IMR-90 (cell line): ENCODE results near the gene FAM98B. TPM values are rescaled to one million over a fixed set of nuclear protein-coding genes. Genes with fewer than 3 reads are reported as not detected.

ENCODE experiments used
- ATAC-seq: fragments of 200-7000 bp; cut with Tn5 transposase; 2 replicates; pipeline ENCODE4 v1.9.1; 2020; ENCODE audit warnings: low read depth, mild to moderate bottlenecking, moderate library complexity
- BruUV-seq: library from RNA; stranded (reverse); fragments of 400-500 nt; replicated peaks from 2 replicates; lab custom pipeline; 2021; lab: Mats Ljungman, UMichigan
- CTCF ChIA-PET: fragments of 300-600 bp; formaldehyde crosslinking; extraction: SDS; loops from one replicate; lab custom pipeline; 2021; ENCODE audit warnings: antibody characterized with exemption; lab: Yijun Ruan, JAX
- POLR2A ChIA-PET: fragments of 300-600 bp; sonication (Branson Sonifier 250); formaldehyde crosslinking; loops from one replicate; lab custom pipeline; 2022; ENCODE audit warnings: antibody characterized with exemption; ENCODE audit not compliant: unreplicated experiment; lab: Charles Lee
- DNase-seq: peaks from one replicate; pipeline ENCODE4 v3.0.0; 2013
- H2AFZ ChIP-seq: replicated peaks from 2 replicates; pipeline ENCODE3; 2013; ENCODE audit warnings: low read length, mild to moderate bottlenecking; ENCODE audit not compliant: poor library complexity
- H2AK5ac ChIP-seq: 2 replicates; pipeline ENCODE4 v1.6.1; 2013; ENCODE audit warnings: low read depth, low read length, inconsistent platforms
- H2AK9ac ChIP-seq: replicated peaks from 2 replicates; pipeline ENCODE3; 2013; ENCODE audit warnings: mild to moderate bottlenecking, low read depth, low read length, moderate library complexity; ENCODE audit not compliant: poor library complexity
- H2BK120ac ChIP-seq: 2 replicates; pipeline ENCODE4 v1.6.1; 2013; ENCODE audit warnings: low read depth, low read length, inconsistent platforms
- H2BK15ac ChIP-seq: 3 replicates; pipeline ENCODE4 v1.6.1; 2013; ENCODE audit warnings: low read depth, low read length, inconsistent platforms
- H2BK20ac ChIP-seq: 2 replicates; pipeline ENCODE4 v1.6.1; 2013; ENCODE audit warnings: low read depth, mild to moderate bottlenecking, inconsistent platforms, low read length, moderate library complexity
- H2BK5ac ChIP-seq: 2 replicates; pipeline ENCODE4 v1.6.1; 2013; ENCODE audit warnings: mild to moderate bottlenecking, low read depth, low read length, inconsistent platforms; ENCODE audit not compliant: poor library complexity, severe bottlenecking
- H3K14ac ChIP-seq: replicated peaks from 2 replicates; pipeline ENCODE4 v1.6.1; 2013; ENCODE audit warnings: low read depth, low read length, inconsistent platforms
- H3K18ac ChIP-seq: 2 replicates; pipeline ENCODE4 v1.6.1; 2013; ENCODE audit warnings: low read depth, low read length, control low read depth
- H3K23ac ChIP-seq: 2 replicates; pipeline ENCODE4 v1.6.1; 2013; ENCODE audit warnings: low read depth, low read length, inconsistent platforms
- H3K27ac ChIP-seq: 2 replicates; pipeline ENCODE4 v1.5.1; 2013; ENCODE audit warnings: mild to moderate bottlenecking, control low read depth, low read length; ENCODE audit not compliant: insufficient read depth
- H3K27me3 ChIP-seq: 2 replicates; pipeline ENCODE4 v1.6.1; 2013; ENCODE audit warnings: low read length; ENCODE audit not compliant: control insufficient read depth, insufficient read depth
- H3K36me3 ChIP-seq: 2 replicates; pipeline ENCODE4 v1.6.1; 2013; ENCODE audit warnings: low read length, mixed read lengths; ENCODE audit not compliant: control insufficient read depth, insufficient read depth
- H3K4ac ChIP-seq: 2 replicates; pipeline ENCODE4 v1.6.1; 2013; ENCODE audit warnings: low read depth, low read length, inconsistent platforms
- H3K4me1 ChIP-seq: 2 replicates; pipeline ENCODE4 v1.6.1; 2013; ENCODE audit warnings: low read length, mixed read lengths; ENCODE audit not compliant: control insufficient read depth, insufficient read depth
- H3K4me2 ChIP-seq: 2 replicates; pipeline ENCODE4 v1.6.1; 2013; ENCODE audit warnings: low read depth, mild to moderate bottlenecking, control low read depth, low read length, moderate library complexity
- H3K4me3 ChIP-seq: 2 replicates; pipeline ENCODE4 v1.5.1; 2013; ENCODE audit warnings: low read depth, mild to moderate bottlenecking, control low read depth, low read length, moderate library complexity; ENCODE audit not compliant: insufficient read depth
- H3K56ac ChIP-seq: 2 replicates; pipeline ENCODE4 v1.6.1; 2013; ENCODE audit warnings: low read length, inconsistent platforms; ENCODE audit not compliant: insufficient read depth; ENCODE audit errors: extremely low read depth
- H3K79me1 ChIP-seq, 2 experiments: 2 replicates each; pipeline ENCODE4 v1.6.1; 2013; ENCODE audit warnings: low read length in 2 of 2, inconsistent platforms in 1 of 2, low read depth in 1 of 2
- H3K9ac ChIP-seq: 2 replicates; pipeline ENCODE4 v1.6.1; 2013; ENCODE audit warnings: low read depth, low read length, control low read depth
- H3K9me1 ChIP-seq: 2 replicates; pipeline ENCODE4 v1.6.1; 2013; ENCODE audit warnings: low read length, inconsistent platforms; ENCODE audit not compliant: insufficient read depth
- H3K9me3 ChIP-seq: 2 replicates; pipeline ENCODE4 v1.6.1; 2013; ENCODE audit warnings: low read length; ENCODE audit not compliant: control insufficient read depth, insufficient read depth
- H4K20me1 ChIP-seq: 2 replicates; pipeline ENCODE4 v1.6.1; 2013; ENCODE audit warnings: low read length, inconsistent platforms; ENCODE audit not compliant: insufficient read depth
- H4K5ac ChIP-seq: 2 replicates; pipeline ENCODE4 v1.6.1; 2013; ENCODE audit warnings: mild to moderate bottlenecking, low read depth, low read length, control low read depth
- H4K8ac ChIP-seq, 2 experiments: 2 replicates each; pipeline ENCODE4 v1.6.1; 2013; ENCODE audit warnings: low read depth in 2 of 2, low read length in 2 of 2, control low read depth in 1 of 2, inconsistent platforms in 1 of 2
- H4K91ac ChIP-seq: 2 replicates; pipeline ENCODE4 v1.6.1; 2013; ENCODE audit warnings: low read depth, low read length, inconsistent platforms; ENCODE audit not compliant: insufficient read depth
- BHLHE40 ChIP-seq: fragments of 150-350 bp; IDR thresholded peaks from 2 replicates; pipeline ENCODE4 v1.6.1; 2016; ENCODE audit warnings: mild to moderate bottlenecking, low read depth, low read length
- CEBPB ChIP-seq: IDR thresholded peaks from 2 replicates; pipeline ENCODE4 v1.6.1; 2012; ENCODE audit warnings: low read depth, low read length, improper control_type of control experiment
- CHD1 ChIP-seq: IDR thresholded peaks from 2 replicates; pipeline ENCODE4 v1.6.1; 2012; ENCODE audit warnings: low read depth, low read length, improper control_type of control experiment
- FOS ChIP-seq: fragments of 150-350 bp; IDR thresholded peaks from 2 replicates; pipeline ENCODE4 v1.6.1; 2016; ENCODE audit warnings: low read depth, low read length
- MAFK ChIP-seq: IDR thresholded peaks from 2 replicates; pipeline ENCODE4 v1.6.1; 2012; ENCODE audit warnings: low read depth, low read length, improper control_type of control experiment
- MAZ ChIP-seq: IDR thresholded peaks from 2 replicates; pipeline ENCODE4 v1.6.1; 2012; ENCODE audit warnings: low read depth, mild to moderate bottlenecking, low read length, improper control_type of control experiment, moderate library complexity, borderline replicate concordance
- MXI1 ChIP-seq: IDR thresholded peaks from 2 replicates; pipeline ENCODE4 v1.6.1; 2012; ENCODE audit warnings: low read depth, mild to moderate bottlenecking, low read length, moderate library complexity, borderline replicate concordance
- NFE2L2 ChIP-seq: fragments of 150-350 bp; IDR thresholded peaks from 2 replicates; pipeline ENCODE4 v1.6.1; 2016; ENCODE audit warnings: low read depth, mild to moderate bottlenecking, low read length
- POLR2A ChIP-seq: IDR thresholded peaks from 2 replicates; pipeline ENCODE4 v1.6.1; 2012; ENCODE audit warnings: mild to moderate bottlenecking, low read depth, low read length
- RAD21 ChIP-seq: IDR thresholded peaks from 2 replicates; pipeline ENCODE4 v1.6.1; 2012; ENCODE audit warnings: low read length, improper control_type of control experiment
- RCOR1 ChIP-seq: IDR thresholded peaks from 2 replicates; pipeline ENCODE4 v1.6.1; 2012; ENCODE audit warnings: mild to moderate bottlenecking, low read length, improper control_type of control experiment; ENCODE audit not compliant: insufficient replicate concordance
- RFX5 ChIP-seq: IDR thresholded peaks from 2 replicates; pipeline ENCODE4 v1.8.0; 2012; ENCODE audit warnings: low read depth, mild to moderate bottlenecking, low read length, moderate library complexity
- SMC3 ChIP-seq: fragments of 150-350 bp; IDR thresholded peaks from 2 replicates; pipeline ENCODE4 v1.6.1; 2016; ENCODE audit warnings: low read depth, mild to moderate bottlenecking, antibody characterized with exemption, low read length, moderate library complexity
- WGBS, 2 experiments: methylation state at CpG; one replicate each; pipeline versions ENCODE4 v1.1.5 to v1.1.7; 2013; ENCODE audit warnings: missing lambda C conversion rate in 2 of 2; ENCODE audit not compliant: insufficient read length in 1 of 2; ENCODE audit errors: extremely low coverage in 2 of 2; 5-methylcytosine and 5-hydroxymethylcytosine counted together
- dilution Hi-C: fragments of 300-500 bp; cut with HindIII; formaldehyde crosslinking; loops from one replicate; pipeline ENCODE4 v1.14.3; 2018; ENCODE audit warnings: low sequenced_read_pairs; ENCODE audit not compliant: unreplicated experiment
- in situ Hi-C: fragments of 300-500 bp; cut with MboI; formaldehyde crosslinking; loops from 3 replicates; pipeline ENCODE4 v1.14.3; 2019; ENCODE audit warnings: low sequenced_read_pairs, inconsistent platforms, mixed read lengths
- intact Hi-C: fragments of 100-400 bp; cut with micrococcal nuclease; formaldehyde crosslinking; loops from 2 replicates; pipeline ENCODE4 v1.10.0; 2022
- polyA plus RNA-seq, 3 experiments: library from polyadenylated mRNA; depleted of rRNA; stranded (reverse); fragments of >200 nt; gene quantifications; 2 replicates each; pipeline ENCODE4 v1.2.3, GENCODE V29; 2012; ENCODE audit warnings: low replicate concordance in 1 of 3
- total RNA-seq: library from RNA; depleted of rRNA; stranded (reverse); fragments of >200 nt; gene quantifications from 2 replicates; pipeline ENCODE4 v1.2.3, GENCODE V29; 2012
- TF ChIP-seq, protein P1 (sequence below): fragments of 150-350 bp; IDR thresholded peaks from 2 replicates; pipeline ENCODE4 v1.6.1; 2017; ENCODE audit warnings: mild to moderate bottlenecking, antibody characterized with exemption, low read length, low read depth
- TF ChIP-seq, protein P2 (sequence below): fragments of 150-350 bp; IDR thresholded peaks from 2 replicates; pipeline ENCODE4 v1.6.1; 2016; ENCODE audit warnings: low read depth, mild to moderate bottlenecking, low read length, moderate library complexity, borderline replicate concordance
- TF ChIP-seq, protein P3 (sequence below): conservative IDR thresholded peaks from 2 replicates; pipeline ENCODE4 v1.5.1; 2012; ENCODE audit warnings: mild to moderate bottlenecking, low read depth, low read length, improper control_type of control experiment

The FAM98B gene
- total and polyA plus RNA-seq, 2 of the 4 experiments (the other 2 are of a cell fraction) = 2.7 to 12.2 TPM

DNA sequence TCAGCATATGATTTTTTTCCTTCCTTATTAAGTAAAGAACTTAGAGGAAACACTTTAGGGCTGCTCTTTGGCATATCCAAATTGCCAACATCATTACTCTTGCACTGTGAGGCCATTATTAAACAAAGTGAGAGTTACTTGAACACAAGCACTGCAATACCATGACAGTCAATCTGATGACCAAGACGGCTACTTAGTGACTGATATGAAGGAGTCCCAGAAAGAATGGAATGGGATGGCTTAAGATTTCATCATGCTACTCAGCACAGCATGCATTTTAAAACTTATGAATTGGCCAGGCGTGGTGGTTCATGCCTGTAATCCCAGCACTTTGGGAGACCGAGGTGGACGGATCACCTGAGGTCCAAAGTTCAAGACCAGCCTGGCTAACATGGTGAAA, 55.2 kb downstream of the FAM98B start:
- no peak overlapping the region for H3K4me3 ChIP-seq
- no peak overlapping the region for H3K4ac ChIP-seq
- H4K91ac ChIP-seq = no peak overlapping the region
- no peak overlapping the region; the same call in 1 of the 2 replicates for H3K27ac ChIP-seq
- no peaks in the 10 kb centered on the region for H3K9me1 ChIP-seq
- H2BK120ac ChIP-seq = no peak overlapping the region
- H3K27me3 ChIP-seq = no peaks in the 10 kb centered on the region
- no peak overlapping the region for H2BK20ac ChIP-seq
- no peak overlapping the region for H2BK15ac ChIP-seq
- H2AFZ ChIP-seq = no peak overlapping the region
- H4K8ac ChIP-seq = 0 out of 4 replicates have a peak overlapping the region, but pooled peaks of 1 of the 2 experiments have one; percentile 6
- no peaks in the 10 kb centered on the region for H3K79me1 ChIP-seq
- WGBS, 2 experiments = 95% methylated on average over 3 of the region's 4 CpGs; no CpG with 5 or more reads in 1 of the 2 experiments
- CTCF ChIA-PET = no interaction called here
- H3K14ac ChIP-seq = no peak overlapping the region
- no peak overlapping the region for H4K5ac ChIP-seq
- POLR2A ChIA-PET = no interaction called here
- no peak overlapping the region for H3K56ac ChIP-seq
- no peaks in the 10 kb centered on the region for H4K20me1 ChIP-seq
- no peak overlapping the region for H3K18ac ChIP-seq
- H2AK9ac ChIP-seq = no peak overlapping the region
- no peak overlapping the region for H2AK5ac ChIP-seq
- DNase-seq (no peak), ATAC-seq (peak; percentile 35; the same call in 1 of the 2 replicates)
- intact Hi-C loops = no loop called here
- in situ Hi-C loops = no loop called here
- H3K36me3 ChIP-seq = no peaks in the 10 kb centered on the region
- H3K4me2 ChIP-seq = no peak overlapping the region
- dilution Hi-C loops = no loop called here
- no peak overlapping the region for H2BK5ac ChIP-seq
- H3K9ac ChIP-seq = no peak overlapping the region
- H3K23ac ChIP-seq = no peak overlapping the region
- H3K4me1 ChIP-seq = no peaks in the 10 kb centered on the region; the same call in 1 of the 2 replicates
- H3K9me3 ChIP-seq = no peaks in the 10 kb centered on the region
- TF ChIP-seq BHLHE40 (no peak), RFX5 (no peak), SMC3 (no peak), MXI1 (no peak), CHD1 (no peak), POLR2A (no peak), MAZ (no peak), MAFK (no peak), RAD21 (no peak), RCOR1 (no peak), NFE2L2 (no peak), FOS (no peak), CEBPB (no peak)
- TF ChIP-seq, protein P1, sequence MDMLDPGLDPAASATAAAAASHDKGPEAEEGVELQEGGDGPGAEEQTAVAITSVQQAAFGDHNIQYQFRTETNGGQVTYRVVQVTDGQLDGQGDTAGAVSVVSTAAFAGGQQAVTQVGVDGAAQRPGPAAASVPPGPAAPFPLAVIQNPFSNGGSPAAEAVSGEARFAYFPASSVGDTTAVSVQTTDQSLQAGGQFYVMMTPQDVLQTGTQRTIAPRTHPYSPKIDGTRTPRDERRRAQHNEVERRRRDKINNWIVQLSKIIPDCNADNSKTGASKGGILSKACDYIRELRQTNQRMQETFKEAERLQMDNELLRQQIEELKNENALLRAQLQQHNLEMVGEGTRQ = no peak
- TF ChIP-seq, protein P2, sequence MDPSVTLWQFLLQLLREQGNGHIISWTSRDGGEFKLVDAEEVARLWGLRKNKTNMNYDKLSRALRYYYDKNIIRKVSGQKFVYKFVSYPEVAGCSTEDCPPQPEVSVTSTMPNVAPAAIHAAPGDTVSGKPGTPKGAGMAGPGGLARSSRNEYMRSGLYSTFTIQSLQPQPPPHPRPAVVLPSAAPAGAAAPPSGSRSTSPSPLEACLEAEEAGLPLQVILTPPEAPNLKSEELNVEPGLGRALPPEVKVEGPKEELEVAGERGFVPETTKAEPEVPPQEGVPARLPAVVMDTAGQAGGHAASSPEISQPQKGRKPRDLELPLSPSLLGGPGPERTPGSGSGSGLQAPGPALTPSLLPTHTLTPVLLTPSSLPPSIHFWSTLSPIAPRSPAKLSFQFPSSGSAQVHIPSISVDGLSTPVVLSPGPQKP = no peak
- TF ChIP-seq, protein P3, sequence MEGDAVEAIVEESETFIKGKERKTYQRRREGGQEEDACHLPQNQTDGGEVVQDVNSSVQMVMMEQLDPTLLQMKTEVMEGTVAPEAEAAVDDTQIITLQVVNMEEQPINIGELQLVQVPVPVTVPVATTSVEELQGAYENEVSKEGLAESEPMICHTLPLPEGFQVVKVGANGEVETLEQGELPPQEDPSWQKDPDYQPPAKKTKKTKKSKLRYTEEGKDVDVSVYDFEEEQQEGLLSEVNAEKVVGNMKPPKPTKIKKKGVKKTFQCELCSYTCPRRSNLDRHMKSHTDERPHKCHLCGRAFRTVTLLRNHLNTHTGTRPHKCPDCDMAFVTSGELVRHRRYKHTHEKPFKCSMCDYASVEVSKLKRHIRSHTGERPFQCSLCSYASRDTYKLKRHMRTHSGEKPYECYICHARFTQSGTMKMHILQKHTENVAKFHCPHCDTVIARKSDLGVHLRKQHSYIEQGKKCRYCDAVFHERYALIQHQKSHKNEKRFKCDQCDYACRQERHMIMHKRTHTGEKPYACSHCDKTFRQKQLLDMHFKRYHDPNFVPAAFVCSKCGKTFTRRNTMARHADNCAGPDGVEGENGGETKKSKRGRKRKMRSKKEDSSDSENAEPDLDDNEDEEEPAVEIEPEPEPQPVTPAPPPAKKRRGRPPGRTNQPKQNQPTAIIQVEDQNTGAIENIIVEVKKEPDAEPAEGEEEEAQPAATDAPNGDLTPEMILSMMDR = no peak
- BruUV-seq = no TSS peak
